ENCODE results near the gene DIS3L2. TPM values are rescaled to one million over a fixed set of nuclear protein-coding genes. Genes with fewer than 3 reads are reported as not detected.

Gene DIS3L2
- total RNA-seq, 2 donors from 2014 or later = 19.6 to 22.1 TPM

DNA sequence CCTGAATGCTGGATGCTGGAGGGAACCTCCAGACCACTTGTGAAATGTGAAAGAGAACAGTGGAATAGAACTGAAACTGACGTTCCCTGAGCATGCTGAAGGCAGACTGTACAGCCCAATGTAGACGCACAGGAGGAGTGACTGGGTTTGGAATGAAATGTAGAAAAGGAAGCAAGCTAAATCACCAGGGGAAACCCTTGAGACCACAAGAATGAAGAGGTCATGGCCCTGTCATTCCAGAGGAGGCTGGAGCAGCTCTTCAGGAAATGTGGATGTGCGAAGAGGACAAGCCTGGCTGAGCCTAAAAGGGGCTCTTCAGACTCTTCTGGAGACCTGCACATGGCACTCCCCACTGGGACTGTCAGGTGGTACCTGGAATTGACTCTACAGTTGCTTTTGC lies 298.6 kb downstream of the DIS3L2 start:
- no peaks in the 10 kb centered on the region for H3K9me3 ChIP-seq
- no peak overlapping the region for H3K27ac ChIP-seq
- no peak for DNase-seq (ENCODE audit: low spot score)
- no peaks in the 10 kb centered on the region for H3K27me3 ChIP-seq
- no peak overlapping the region for H3K4me3 ChIP-seq
- H3K4me1 ChIP-seq = peaks cover 0 to 4% of the 10 kb centered on the region in 2 donors
- TF ChIP-seq, protein P1, sequence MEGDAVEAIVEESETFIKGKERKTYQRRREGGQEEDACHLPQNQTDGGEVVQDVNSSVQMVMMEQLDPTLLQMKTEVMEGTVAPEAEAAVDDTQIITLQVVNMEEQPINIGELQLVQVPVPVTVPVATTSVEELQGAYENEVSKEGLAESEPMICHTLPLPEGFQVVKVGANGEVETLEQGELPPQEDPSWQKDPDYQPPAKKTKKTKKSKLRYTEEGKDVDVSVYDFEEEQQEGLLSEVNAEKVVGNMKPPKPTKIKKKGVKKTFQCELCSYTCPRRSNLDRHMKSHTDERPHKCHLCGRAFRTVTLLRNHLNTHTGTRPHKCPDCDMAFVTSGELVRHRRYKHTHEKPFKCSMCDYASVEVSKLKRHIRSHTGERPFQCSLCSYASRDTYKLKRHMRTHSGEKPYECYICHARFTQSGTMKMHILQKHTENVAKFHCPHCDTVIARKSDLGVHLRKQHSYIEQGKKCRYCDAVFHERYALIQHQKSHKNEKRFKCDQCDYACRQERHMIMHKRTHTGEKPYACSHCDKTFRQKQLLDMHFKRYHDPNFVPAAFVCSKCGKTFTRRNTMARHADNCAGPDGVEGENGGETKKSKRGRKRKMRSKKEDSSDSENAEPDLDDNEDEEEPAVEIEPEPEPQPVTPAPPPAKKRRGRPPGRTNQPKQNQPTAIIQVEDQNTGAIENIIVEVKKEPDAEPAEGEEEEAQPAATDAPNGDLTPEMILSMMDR (IDR thresholded peaks at IDR 0.05) = no peak
- peaks cover 15% of the 10 kb centered on the region for H3K36me3 ChIP-seq

DNA sequence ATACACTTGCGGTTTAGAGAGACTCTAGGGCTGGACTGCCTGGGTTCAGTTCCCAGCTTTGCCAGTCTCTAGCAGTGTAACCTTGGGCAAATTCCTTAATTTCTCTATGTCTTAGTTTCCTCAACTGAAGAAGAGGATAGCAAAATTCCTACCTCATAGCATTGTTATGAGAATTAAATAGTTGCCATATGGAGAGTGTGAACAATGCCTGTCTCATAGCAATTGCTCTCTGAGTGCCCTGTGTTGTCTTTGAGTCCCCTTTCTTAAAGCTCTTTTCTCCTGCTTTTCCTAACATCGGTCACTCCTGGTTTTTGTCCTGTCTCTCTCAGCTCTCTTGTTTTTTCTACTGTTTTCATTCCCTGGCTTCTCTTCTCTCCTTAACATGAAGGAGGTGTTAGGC lies 300.3 kb downstream of the DIS3L2 start:
- Histone ChIP-seq H3K27ac (no peak overlapping the region), H3K36me3 (peaks cover 15% of the 10 kb centered on the region), H3K27me3 (no peaks in the 10 kb centered on the region), H3K9me3 (no peaks in the 10 kb centered on the region), H3K4me1 (peaks cover 0 to 4% of the 10 kb centered on the region in 2 donors), H3K4me3 (no peak overlapping the region)
- DNase-seq (ENCODE audit: low spot score) = no peak
- TF ChIP-seq, protein P1 (IDR thresholded peaks at IDR 0.05) = no peak

DNA sequence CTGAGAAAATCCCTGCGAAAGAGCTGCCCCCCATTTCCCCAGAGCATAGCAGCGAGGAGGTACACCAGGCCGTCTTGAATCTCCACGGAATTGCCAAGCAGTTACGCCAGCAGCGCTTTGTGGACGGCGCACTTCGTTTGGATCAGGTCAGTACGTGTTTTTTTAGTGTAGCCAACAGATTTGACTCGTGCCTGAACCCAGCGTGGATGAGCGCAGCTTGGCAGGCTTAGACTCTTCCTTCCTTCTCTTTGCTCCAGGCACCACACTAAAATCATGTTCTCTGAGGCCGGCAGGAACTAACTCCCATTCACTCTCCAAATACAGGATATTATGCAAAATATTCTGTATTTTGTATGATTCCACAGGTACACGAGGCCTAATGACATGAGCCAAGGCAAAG lies 301.8 kb downstream of the DIS3L2 start:
- no peak for DNase-seq (ENCODE audit: low spot score)
- no peaks in the 10 kb centered on the region for H3K27me3 ChIP-seq
- no peak overlapping the region for H3K27ac ChIP-seq
- no peaks in the 10 kb centered on the region for H3K9me3 ChIP-seq
- H3K36me3 ChIP-seq = peaks cover 15% of the 10 kb centered on the region
- TF ChIP-seq, protein P1 (IDR thresholded peaks at IDR 0.05) = no peak
- peaks cover 0 to 4% of the 10 kb centered on the region in 2 donors for H3K4me1 ChIP-seq
- no peak overlapping the region for H3K4me3 ChIP-seq

DNA sequence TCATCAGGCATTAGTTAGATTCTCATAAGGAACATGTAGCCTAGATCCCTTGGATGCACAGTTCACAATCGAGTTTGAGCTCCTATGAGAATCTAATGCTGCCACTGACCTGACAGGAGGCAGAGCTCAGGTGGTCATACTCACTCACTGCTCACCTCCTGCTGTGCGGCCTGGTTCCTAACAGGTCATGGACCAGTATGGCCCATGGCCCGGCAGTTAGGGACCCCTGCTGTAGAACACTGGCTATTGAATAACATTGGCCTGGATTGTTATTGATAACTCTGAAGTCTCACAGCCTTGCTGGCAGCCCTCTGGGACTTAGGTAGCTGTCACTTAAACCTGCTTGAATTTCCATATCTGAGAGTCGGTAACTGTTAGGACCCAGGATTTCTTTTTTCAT lies 302.6 kb downstream of the DIS3L2 start:
- no peaks in the 10 kb centered on the region for H3K9me3 ChIP-seq
- H3K27ac ChIP-seq = no peak overlapping the region
- H3K27me3 ChIP-seq = no peaks in the 10 kb centered on the region
- peaks cover 0 to 4% of the 10 kb centered on the region in 2 donors for H3K4me1 ChIP-seq
- H3K36me3 ChIP-seq = peaks cover 15% of the 10 kb centered on the region
- TF ChIP-seq, protein P1 (IDR thresholded peaks at IDR 0.05) = no peak
- no peak for DNase-seq (ENCODE audit: low spot score)
- no peak overlapping the region for H3K4me3 ChIP-seq

DNA sequence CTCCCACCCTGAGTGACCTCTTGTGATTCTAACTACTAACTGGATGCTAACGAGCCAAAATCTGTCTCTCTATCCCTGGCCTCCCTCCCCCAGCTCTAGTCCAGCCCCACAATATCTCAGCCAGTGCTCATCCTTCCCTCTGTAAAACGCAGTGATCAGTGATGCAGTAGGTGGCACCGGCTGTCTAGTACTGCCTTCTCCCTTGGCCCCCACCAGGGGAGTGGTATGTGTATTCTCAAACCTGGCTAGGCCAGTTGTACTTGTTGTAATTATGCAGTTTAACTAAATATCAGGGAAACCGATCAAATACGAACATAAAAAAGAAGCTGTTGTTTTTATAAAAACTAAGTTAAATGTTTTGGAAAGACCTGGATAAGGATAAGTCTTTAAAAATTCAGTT lies 303.8 kb downstream of the DIS3L2 start:
- DNase-seq (ENCODE audit: low spot score) = no peak
- no peak overlapping the region for H3K27ac ChIP-seq
- no peaks in the 10 kb centered on the region for H3K27me3 ChIP-seq
- TF ChIP-seq, protein P1 (IDR thresholded peaks at IDR 0.05) = no peak
- H3K9me3 ChIP-seq = no peaks in the 10 kb centered on the region
- no peaks in the 10 kb centered on the region for H3K4me1 ChIP-seq
- H3K4me3 ChIP-seq = no peak overlapping the region
- peaks cover 15% of the 10 kb centered on the region for H3K36me3 ChIP-seq

DNA sequence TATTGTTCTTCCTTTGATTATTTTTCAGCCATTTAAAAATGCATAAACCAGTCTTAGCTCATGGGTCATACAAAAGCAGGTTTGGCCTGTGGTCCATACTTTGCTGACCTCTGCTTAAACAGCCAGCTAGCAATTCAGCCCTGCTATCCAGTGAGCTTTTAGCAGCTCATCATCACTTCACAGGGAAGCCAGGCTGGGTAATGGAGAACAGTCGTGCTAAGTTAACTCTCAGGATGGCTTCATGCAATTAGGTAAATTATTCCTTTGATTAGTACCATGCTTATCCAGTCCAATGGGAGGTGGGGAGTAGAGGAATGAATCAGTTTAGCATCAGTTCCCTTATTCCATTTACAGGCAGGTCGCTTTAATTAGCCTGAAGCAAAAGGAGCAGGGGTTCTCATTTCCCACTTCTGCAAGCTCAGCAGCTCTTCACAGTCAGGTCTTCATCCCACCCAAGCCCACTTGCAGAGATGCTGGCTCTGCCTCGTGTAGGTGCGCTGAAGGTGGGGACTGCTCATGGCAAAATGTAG lies 307.2 kb downstream of the DIS3L2 start:
- Histone ChIP-seq H3K27me3 (no peaks in the 10 kb centered on the region), H3K9me3 (no peaks in the 10 kb centered on the region), H3K4me3 (no peak overlapping the region), H3K36me3 (peaks cover 8% of the 10 kb centered on the region), H3K4me1 (no peaks in the 10 kb centered on the region), H3K27ac (no peak overlapping the region)
- DNase-seq (ENCODE audit: low spot score) = no peak
- TF ChIP-seq, protein P1 (IDR thresholded peaks at IDR 0.05) = no peak
